Measurements from ENCODE around the gene CYP24A1.
A peak's percentile ranks its signal among the peaks of the same experiment; 100 is the strongest.

CYP24A1 gene

DNA sequence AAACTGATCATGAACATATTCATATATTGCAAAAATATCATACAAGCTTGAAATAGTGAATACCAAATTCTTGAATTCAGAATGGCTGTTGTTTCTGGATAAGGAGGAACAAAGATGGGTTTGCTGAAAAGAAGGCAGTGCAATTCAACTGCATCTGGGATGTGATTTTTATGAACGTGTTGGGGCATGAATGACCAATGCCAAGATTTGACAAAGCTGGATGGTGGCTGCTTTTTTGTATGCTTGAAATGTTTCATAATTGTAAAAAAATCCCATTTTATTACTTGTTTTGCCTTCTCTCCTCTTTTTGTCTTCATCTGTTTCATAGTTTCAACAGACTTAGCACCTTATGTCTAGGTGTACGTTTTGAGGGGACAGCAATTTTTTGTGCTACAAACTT is 66.6 kb downstream of the CYP24A1 start:
- TF ChIP-seq, protein P1, sequence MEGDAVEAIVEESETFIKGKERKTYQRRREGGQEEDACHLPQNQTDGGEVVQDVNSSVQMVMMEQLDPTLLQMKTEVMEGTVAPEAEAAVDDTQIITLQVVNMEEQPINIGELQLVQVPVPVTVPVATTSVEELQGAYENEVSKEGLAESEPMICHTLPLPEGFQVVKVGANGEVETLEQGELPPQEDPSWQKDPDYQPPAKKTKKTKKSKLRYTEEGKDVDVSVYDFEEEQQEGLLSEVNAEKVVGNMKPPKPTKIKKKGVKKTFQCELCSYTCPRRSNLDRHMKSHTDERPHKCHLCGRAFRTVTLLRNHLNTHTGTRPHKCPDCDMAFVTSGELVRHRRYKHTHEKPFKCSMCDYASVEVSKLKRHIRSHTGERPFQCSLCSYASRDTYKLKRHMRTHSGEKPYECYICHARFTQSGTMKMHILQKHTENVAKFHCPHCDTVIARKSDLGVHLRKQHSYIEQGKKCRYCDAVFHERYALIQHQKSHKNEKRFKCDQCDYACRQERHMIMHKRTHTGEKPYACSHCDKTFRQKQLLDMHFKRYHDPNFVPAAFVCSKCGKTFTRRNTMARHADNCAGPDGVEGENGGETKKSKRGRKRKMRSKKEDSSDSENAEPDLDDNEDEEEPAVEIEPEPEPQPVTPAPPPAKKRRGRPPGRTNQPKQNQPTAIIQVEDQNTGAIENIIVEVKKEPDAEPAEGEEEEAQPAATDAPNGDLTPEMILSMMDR (IDR thresholded peaks at IDR 0.05; ENCODE audit: insufficient read depth, low read depth, low read length, missing control alignments) = no peak
- peak; percentile 66 for DNase-seq (ENCODE audit: low read depth)
- no peak overlapping the region for H3K4me3 ChIP-seq (ENCODE audit: low read length)

DNA sequence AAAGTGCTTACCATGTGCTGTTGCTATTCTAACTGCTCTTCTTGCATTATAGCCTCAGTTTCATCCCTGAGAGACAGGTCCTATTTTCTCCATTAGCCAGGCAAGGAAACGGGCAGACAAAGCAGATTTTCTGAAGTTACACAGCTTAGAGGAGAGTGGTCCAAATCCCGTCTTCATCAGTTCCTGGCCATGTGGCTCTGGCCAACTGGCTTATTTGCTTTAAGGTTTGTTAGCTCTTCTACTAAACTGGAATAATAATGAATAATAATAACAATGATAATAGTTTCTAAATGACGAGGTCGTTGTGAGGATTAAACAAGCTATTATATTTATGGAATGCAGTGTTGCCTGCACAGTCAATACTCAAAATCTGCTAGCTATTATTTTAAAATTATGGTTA is 67.6 kb downstream of the CYP24A1 start:
- TF ChIP-seq, protein P1 (IDR thresholded peaks at IDR 0.05; ENCODE audit: insufficient read depth, low read depth, low read length, missing control alignments) = no peak
- DNase-seq (ENCODE audit: low read depth) = no peak
- H3K4me3 ChIP-seq (ENCODE audit: low read length) = no peak overlapping the region

DNA sequence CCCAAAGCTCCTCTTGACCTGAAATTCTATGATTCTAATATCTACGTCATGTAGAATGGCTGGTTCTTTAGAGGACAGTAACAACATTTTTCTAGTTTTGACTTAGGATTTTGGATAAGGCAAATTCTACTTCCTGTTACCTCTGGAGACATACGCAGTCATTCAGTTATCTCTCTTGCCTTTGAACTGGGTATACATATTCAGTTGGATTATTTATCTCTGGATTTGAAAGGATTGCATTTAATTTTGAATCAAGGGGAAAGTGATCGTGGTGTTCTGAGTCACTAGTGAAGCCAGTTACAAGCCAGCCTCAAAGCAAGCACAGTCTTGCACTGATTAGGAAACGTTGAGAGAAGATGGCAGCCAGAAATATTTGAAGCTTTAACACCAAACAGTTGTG is 68.1 kb downstream of the CYP24A1 start:
- no peak overlapping the region for H3K4me3 ChIP-seq (ENCODE audit: low read length)
- peak; percentile 91 for DNase-seq (ENCODE audit: low read depth)
- TF ChIP-seq, protein P1 (IDR thresholded peaks at IDR 0.05; ENCODE audit: insufficient read depth, low read depth, low read length, missing control alignments) = no peak

DNA sequence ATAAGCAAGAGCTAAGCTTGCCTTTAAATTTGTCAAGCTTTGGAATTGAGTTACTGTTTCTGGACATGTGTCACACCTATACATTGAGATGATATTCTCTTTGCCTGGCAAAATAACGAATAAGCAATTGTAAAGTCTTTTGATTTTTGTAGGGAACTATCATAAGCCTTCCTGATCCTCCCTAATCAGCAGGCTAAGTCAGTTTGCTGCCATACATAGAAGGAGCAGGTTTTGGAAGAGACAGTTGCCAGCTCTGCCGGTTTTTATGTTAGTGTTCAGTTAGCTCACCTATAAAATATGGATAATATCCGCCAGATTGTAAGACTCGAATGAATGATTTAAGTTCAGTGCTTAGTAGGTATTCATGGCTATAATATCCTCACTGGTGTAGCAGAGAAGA is 69.0 kb downstream of the CYP24A1 start:
- no peak overlapping the region for H3K4me3 ChIP-seq (ENCODE audit: low read length)
- TF ChIP-seq, protein P1 (IDR thresholded peaks at IDR 0.05; ENCODE audit: insufficient read depth, low read depth, low read length, missing control alignments) = no peak
- DNase-seq (ENCODE audit: low read depth) = no peak

DNA sequence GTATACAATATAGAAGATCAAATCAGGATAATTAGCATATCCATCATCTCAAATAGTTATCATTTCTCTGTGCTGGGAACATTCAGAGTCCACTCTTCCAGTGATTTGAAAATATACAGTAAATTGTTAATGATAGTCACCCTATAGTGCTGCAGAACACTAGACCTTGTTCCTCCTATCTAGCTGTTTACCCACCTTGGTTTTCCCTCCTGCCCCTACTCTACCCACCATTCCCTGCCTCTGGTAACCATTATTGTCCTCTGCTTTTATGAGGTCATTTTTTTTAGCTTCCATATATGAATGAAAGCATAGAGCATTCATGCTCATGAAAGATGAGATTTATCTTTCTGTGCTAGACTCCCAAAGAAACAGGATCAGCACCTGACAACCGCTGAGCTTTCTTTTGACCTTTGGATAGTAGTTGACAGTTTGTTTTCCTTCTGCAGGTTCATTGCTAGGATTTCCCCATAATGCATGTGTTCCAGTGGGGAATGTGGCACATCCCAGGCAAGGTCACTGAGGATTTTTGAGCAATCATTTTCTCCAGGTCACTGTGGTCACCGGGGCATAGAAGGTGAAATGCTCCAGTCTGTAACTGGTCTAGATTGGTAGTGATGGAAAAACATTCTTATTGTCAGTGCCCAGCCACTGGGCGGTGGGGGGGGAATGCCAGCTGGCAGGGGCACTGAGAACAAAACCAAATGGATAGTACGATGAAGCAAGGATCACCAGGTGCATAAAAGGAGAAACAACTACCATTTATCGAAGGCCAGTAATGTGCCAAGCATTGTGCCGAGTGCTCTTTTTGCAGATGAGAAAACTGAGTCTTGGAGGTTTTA is 69.8 kb downstream of the CYP24A1 start:
- H3K4me3 ChIP-seq (ENCODE audit: low read length) = no peak overlapping the region
- TF ChIP-seq, protein P1 (IDR thresholded peaks at IDR 0.05; ENCODE audit: insufficient read depth, low read depth, low read length, missing control alignments) = no peak
- DNase-seq (ENCODE audit: low read depth) = no peak

All from epithelial cell of esophagus (primary cell).